ENCODE measurements around the gene KRT81.
"Not testable (repeated sequence)": the region's sequence is repeated elsewhere in the genome, so short reads cannot be mapped to it uniquely, and the experiment has no call there.

The KRT81 gene

DNA sequence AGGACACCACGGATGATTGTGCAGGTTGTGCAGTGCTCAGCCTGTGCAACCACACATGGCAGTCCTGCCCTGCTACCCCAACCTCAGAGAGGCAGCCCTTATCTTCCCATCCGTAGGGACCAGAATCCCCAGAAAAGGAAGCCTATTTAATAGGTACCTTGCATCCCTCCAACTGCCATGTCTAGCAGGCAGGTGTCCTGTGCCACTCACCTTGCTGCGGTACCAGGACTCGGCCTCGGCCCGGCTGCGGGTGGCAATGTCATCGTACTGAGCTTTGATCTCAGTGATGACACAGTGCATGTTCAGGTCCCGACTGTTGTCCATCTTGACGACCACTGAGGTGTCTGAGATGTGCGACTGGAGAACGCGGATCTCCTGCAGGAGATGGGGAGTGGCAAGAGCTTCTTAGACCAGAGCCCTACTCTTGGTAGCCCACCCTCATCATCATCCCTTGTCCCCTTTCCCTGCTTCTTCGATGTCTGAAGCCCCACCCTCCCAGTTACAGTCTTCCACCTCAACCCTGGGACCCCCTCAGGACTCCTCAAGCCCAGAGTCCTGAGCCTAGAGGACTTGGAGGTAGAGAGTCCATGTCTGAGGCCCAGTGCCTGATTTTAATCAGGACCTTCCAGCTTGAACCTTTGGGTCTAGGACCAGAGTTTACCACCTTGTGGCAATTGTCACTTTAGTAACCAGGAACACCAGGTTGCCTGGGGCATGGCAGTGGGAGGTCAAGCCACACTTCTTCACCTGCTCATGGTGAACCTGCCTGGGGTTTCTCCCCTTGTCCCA, 37.7 kb downstream of the KRT81 start:
- no peak for DNase-seq (ENCODE audit: low read depth)

DNA sequence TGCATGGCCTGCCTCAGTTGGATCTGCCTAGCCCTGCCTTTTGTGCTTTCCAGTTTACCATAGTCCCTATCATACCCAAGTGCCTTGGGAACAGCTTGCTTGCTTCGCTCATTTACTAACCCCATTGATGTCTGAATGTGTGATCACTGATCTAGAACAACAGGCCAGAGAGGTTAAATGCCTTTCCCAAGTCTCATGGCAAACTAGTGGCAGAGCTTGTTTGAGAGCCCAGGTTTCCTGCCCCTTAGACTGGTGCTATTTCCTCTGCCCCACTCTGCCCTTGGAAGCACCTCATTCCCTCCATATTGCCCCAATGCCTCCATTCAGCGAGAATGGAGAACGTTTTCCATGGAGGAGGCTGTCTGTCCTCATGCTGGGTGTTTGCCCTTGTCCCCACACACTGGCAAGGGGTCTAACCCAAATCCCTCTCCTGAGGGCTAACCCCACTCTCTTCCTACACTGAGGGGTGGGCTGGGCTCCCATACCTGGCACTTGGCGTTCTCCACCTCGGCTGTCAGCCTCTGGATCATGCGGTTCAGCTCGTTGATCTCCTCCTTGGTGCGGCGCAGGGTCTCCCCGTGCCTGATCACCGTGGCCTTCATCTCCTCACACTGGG, 38.5 kb downstream of the KRT81 start:
- no peak for DNase-seq (ENCODE audit: low read depth)

DNA sequence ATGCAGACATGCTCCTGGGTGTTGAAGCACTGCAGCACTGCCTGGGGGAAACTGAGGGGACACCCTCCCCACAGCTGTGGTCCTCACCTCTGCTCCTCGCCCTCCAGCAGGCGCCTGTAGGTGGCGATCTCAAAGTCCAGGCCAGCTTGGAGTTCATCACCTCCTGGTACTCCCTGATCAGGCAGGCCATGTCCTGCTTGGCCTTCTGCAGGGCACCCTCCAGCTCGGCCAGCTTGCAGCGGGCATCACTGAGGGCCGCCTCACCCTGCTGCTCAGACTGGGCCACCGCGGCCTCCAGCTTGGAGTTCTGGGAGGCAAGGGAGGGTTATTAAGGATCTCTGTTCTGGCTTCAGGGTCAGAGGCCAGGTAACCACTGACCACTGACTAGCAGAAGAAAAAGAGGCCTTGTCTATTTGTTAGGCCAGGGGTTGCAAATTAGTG, 39.1 kb downstream of the KRT81 start:
- DNase-seq (ENCODE audit: low read depth), result not testable (repeated sequence)

DNA sequence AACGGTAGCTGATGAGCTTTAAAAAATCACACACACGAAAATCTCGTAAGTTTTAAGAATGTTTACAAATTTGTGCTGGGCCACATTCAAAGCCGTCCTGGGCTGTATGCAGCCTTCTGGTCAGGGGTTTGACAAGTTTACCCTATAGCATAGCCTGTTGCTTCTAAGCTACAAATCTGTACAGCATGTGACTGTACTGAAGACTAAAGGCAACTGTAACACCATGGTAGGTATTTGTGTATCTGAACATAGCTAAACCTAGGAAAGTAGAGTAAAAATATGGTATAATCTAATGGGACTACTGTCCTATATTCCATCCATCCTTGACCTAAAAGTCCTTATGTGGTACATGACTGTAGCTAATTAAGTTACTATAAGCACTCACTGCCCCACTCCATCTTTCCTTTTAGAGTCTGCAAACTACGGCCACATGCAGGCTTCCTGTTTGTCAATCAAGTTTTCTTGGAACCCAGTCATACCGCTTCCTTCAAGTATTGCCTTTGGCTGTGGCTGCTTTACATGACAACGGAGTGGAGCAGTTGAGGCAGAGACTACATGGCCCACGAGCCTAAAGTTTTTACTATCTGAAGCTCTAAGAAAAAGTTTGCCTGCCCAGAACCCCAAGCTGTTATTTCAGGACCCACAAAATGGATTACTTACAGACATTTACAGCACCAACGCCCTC, 39.8 kb downstream of the KRT81 start:
- no peak for DNase-seq (ENCODE audit: low read depth)

DNA sequence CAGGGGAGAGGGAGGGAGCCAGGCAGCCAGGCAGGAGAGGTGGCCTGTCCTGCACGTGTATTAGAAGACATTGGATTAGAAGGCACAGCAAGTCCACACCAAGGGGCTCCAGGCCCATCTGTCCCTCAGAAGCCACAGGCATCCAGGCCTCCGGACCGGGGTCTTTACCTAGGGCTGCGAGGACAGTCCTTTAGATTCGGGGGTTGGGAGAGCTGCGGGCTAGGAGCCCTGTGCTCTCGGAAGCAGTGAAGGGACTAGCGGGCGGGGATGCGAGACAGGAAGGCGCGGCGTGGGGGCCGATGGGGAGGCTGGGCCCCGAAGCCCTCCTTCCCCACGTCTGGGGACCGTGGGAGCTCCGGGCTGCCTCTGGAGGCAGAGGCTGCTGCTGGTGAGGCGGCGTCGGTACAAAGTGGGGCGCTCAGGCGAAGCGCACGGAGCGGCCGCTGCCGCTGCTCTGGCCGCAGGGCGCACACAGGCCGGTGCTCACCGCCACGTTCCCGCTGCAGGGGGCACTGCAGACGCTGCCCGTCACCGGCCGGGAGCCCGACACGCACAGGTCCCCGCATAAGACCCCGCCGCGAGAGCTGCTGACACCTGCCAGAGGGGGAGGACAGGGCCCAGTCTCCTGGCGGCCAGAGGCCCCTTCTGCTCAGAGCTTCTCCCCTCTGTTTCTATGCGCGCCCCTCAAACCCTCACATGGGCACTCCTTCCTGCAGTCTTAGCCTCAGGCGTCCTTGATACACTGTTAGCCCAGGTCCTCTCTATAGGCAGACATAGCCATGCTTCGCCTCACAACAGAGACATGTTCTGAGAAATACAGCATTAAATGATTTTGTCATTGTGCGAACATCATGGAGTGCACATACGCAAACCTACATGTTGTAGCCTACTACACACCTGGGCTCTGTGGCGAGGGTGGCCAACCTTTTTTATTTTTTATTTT, 41.0 kb downstream of the KRT81 start:
- DNase-seq (ENCODE audit: low read depth), result no peak

DNA sequence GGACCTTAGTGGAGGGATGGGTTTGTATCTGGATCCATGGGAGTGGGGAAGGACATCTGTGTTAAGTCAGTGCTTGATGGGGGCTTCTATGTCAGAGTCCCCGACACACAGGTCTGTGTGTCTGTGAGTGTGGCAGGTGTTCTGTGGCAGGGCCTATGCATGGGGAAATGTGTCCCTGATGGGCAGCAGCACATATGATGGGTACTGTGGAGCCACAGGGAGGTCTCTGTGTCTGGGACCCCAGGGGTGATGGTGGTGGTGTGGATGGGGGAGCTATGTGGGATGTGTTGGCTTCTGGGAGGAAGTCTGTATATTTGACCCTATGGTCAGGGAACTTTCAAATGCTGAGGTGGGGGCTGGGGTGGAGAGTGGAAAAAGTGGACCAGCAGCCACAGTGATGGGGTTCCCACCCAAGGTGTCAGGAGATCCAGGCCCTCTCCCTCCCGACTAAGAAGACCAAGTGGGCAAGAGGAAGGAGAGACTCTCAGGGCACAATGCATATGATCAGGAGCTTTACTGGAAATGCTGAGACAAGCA, 41.8 kb downstream of the KRT81 start:
- DNase-seq (ENCODE audit: low read depth), result no peak

DNA sequence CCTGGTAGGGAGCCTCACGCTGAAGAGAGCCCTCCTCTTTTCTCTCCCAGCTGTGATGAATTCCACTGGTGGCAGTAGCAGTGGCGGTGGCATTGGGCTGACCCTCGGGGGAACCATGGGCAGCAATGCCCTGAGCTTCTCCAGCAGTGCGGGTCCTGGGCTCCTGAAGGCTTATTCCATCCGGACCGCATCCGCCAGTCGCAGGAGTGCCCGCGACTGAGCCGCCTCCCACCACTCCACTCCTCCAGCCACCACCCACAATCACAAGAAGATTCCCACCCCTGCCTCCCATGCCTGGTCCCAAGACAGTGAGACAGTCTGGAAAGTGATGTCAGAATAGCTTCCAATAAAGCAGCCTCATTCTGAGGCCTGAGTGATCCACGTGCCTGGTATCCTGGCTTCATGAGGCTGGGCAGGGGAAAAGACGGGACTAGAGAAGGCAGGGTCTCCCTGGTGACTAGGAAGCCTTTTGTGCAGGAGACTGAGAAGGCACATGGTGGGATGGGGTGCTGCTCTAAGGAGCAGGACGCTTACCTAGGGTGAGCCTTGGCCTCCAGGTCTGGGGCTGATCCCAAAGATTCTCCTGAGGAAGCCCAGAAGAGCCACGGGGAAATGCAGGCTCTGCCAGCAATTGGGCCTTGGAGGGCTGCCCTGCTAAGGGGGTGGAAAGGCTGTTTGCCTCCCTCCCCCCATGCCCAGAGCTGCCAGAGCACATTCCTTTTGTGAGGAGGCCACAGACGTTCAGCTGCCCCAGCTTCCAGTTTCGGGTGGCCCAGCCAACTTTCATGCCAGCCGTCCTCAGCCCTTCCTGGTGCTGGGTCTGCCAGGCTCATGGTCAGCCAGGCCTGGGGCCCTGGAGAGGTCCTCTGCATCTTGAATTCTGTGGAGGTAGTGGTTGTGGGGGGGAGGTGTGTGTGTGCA, 42.5 kb downstream of the KRT81 start:
- peak; percentile 65 for DNase-seq (ENCODE audit: low read depth)

DNA sequence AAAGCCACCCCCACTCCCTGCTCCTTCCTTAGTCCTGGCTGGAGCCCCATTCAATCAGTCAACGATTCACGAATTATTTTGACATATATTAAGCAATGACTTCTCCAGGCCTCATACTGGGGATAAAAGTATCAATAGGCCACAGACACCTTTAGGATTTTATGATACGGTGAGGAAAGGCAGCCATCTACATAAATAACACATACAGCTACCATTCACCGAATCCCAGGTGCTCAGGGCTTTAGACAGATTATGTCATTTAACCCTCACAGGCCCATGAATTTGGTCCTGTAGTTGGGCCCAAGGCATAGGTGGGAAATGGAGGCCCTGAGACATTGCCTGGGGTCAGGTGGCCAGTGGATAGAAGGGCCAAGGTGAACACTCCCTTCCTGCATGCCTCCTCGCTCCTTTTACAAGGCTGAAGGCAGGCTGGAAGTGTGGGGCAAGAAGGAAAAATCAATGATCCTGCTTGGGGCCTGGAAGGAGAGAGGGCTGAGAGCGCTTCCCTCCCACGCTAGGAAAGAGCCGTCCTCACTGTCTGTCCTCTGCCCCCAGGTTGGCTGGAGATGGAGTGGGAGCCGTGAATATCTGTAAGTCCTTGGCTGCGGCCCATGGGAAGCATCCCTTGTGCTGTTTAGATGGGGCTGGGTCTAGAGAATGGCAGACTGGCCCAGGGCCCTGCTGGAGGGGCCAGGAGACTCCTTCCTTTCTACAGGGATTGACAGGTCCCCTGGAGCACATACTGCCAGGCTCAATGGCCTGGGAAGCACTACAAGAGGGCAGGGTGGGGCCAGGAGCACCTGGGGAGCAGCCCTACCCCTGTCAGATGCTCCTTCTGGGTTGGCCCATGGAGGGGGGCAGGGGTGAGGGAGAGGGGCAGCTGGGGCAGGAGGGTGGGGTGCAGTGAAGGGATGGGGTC, 43.5 kb downstream of the KRT81 start:
- DNase-seq (ENCODE audit: low read depth), result no peak

DNA sequence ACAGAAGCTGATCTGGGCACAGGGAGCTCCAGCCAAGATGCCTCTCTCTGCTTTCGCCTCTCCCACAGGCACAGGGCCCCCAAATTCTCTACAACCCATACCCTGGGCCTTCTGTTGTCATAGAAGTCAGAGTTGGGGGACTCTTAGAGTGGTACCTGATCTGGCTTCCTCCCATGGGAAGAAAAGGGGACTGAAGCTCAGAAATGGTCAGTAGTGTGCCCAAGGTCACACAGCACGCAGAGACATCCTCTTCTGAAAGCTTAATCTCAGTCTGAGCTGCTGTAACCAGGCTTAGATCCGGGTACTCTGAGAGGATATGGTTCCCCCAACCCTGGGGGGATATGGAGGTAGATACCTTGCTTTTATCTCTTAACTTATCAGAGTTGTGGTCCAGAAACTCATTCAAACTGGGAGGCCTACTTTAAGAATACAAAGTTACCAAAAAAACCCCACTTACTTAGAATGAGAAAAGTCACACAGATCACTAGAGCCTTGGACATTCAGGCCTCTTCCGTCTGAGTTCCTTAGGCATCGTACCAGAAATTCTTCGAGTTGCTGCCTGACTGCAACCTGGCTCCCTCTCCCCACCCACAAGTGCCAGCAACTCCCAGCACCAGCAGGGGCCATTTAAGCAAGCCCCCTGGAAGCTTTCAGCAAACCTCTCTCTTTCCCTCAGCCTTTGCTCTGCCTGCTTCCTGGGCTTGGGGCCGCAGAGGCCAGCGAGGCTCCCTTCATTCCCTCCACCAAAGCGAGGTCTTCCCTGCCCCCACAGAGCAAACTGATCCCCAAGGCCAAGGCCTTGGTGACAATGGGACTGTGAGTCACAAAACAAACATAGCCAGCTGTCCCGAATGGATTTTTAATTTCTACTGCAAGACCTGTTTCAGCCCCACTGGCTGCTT, 44.4 kb downstream of the KRT81 start:
- DNase-seq (ENCODE audit: low read depth), result no peak

DNA sequence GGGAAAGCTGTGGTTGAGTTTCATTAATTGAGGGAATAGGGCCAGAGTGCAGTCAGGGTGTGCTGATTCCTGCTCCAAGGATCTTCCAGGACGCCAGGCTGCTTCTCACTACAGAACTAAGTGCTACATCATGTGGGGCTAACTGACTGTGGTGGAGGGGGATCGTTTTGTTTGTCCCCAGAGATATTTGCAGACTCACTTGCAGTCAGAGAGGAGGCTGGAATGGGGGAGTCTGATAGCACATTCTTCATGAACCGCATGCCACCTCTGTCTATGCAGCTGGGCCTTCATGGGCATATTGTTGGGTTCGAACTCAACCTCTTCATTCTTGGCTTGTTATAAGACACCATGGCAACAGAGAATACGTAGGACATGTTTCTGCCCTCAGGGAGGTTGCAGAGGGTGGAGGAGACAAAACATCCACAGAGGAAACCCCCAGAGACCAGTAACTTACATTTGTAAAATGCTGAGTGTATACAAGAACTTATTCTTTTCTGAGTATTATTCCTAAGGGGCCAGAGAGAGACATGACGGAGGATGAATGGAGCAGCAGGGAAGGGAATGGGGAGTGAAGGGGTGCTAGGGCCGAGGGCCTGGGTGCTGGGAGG, 45.3 kb downstream of the KRT81 start:
- no peak for DNase-seq (ENCODE audit: low read depth)

DNA sequence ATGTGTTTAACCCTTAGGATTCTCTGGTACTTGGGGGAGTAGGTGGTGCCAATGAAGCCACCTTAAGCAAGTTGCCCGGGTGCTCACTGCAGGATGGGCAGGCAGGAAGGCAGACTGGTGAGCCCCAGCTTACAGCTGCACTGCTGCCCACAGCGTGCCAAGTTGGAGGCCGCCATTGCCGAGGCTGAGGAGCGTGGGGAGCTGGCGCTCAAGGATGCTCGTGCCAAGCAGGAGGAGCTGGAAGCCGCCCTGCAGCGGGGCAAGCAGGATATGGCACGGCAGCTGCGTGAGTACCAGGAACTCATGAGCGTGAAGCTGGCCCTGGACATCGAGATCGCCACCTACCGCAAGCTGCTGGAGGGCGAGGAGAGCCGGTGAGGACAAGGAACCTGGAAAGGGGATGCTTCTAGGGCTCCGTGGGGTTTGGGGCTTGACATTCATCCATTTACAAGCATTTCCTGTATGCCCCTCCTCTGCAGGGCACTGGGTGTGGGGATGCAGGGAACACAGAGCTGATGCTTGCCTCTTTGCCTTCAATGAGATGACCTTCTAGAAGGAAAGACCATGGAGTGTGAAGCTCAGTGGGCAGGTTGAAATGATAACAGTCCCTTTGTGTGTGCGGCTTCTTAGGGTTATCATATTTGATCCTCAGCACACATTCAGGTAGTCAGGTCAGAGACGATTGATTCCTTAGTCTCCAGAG, 45.9 kb downstream of the KRT81 start:
- no peak for DNase-seq (ENCODE audit: low read depth)

DNA sequence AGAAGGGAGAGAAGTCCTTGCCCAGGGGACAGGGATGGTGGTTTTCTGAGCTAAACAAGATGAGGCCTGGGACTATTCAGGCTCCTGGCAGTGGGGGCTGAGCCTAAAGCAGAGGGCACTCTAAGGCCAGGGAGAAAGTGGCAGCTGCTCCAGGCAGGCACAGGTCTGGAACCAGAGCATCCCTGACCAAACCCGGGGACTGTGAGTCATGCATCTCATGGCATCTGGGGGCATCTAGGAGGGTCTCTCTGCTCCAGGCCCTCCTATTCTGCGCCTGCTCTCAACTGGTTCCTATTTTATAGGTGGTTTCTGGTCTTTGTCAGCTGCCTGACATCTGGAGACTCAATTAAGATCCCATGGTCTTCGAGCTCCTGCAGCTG, 46.7 kb downstream of the KRT81 start:
- DNase-seq (ENCODE audit: low read depth), result no peak

DNA sequence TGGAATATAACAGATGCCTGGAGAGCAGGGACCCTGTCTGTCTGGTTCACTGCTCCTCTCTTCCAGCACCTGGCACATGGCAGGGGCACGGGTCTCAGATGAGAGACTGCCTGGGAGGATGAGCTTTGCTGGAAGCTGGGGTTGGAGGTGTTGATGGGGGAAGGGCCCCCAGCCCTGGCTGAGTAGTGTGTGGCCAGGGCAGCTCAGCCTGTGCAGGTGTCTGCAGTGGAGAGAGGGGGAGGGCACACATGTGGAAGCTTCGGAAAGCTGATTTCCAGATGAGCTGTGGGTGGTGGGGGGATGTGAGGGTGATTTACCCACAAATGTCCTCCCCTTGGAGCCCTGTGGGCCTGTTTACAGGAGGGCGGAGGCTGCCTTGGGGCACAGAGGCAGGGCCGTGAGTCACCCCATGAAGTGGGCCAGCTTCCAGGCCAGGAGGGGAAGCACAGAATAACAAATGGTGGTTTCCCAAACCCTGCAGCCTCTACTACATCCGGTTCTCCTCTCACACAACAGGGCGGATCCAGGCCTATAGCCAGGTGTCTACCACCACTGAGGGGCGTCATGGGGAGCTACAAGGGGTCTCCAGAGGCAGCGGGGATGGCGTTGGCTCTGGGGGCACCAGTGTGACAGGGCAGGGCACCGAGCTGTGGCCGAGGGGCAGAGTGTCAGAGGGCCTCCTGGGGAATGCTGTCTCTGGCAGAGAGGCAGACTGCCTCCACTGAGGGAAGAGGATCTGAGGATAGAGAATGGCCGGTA, 47.3 kb downstream of the KRT81 start:
- DNase-seq (ENCODE audit: low read depth), result peak; percentile 87

DNA sequence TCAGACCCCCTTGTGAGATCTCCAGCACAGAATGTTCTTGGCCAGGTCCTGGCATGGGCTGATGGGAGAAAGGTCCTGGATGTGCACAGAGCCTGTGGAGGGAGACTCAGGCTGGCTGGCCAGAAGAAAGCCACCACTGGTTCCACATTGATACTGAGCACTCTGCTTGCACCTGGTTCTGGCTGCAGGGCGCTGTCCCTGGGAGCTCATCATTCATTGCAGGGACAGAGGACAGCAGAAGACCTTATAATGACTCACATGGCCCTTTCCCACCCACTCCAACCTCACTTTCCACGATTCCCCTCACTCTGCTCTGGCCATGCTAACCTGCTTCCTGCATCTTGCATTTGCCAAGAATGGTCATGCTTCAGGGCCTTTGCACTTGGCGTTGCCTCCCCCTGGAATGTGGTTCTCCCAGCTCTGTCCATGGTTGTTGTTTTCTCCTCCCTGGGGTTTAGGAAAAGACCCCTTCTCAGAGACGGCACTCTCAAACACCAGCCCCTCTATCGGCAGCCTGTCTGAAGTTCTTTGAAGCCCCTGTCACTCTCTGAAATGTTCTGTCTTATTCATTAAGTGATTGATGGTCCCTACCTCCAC, 48.0 kb downstream of the KRT81 start:
- peak; percentile 57 for DNase-seq (ENCODE audit: low read depth)

DNA sequence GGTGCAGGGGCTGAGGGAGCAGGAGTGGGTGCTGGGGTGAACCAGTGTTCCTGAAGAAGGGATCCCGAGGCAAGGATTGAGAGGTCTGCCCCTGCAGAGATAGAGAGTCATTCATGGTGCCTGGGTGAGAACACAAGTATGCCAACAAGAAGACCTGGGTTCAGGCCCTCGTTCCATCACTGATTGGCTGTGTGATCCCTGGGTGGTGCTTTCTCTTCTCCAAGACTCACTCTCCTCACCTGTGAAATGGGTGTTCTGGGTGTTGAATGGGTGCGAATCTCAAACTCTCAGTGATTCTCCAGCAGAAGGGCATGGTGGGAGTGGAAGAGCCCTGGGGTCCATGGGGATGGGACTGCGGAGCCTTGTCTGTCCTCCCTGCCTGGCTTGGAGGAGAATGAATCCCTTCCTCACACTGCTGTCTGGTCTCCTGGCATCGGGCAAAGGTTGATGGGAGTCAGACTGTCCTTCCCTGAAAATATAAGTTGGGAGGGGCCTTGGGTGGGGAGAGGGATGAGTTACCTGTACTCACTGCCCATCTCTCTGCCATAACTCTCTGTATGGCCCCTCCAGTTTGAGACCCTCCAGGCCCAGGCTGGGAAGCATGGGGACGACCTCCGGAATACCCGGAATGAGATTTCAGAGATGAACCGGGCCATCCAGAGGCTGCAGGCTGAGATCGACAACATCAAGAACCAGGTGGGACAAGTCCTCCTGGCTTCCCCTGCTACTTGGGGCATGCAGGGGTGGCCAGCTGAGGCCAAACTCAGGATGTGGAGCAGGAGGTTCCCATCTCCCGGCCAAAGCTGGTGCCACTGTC, 48.7 kb downstream of the KRT81 start:
- DNase-seq (ENCODE audit: low read depth), result no peak
